ENCODE results near the gene FBXW8.

Gene FBXW8

DNA sequence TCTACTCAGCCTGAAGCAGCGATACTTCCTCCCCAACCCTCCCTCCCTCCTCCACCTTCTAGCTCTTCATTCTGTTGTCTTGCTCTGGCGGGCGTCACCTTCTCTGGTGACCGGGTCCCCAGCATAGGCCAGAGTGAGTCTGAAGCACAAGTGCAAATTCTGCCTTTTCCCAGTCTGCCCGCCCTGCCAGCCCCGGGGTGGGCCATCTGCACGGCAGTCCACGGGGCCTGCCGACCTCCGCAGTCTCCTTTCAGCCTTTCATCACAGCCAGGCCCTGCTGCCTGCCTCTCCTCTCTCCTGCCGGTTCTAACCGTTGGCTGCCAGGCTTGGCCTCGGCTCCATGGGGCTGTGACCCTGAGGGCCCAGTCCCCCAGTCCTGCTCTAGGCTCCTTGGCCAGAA, 129.7 kb downstream of the FBXW8 start:
- no peak for TF ChIP-seq CTCF (IDR thresholded peaks at IDR 0.05; ENCODE audit: insufficient read depth, low read depth, low read length, missing control alignments)
- no peak overlapping the region for H3K4me3 ChIP-seq (ENCODE audit: low read depth, low read length)
- DNase-seq (ENCODE audit: low read depth) = no peak

DNA sequence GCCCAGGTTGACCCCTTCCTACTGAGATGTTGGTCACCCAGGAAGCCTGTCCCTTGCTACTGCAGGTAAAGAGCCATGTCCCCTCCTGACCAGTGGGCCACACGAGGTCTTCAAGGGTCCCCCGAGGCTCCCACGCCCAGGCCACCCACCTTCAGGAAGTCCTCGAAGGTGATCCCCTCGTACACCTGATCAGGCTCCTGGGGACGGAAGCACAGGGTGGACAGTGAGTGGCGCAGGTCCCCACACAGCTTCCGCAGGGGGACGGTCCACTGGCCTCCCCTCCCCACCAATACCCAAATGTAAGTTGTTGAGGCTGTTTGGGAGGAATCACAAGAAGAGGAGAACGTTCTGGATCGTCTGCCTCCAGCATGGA, 131.0 kb downstream of the FBXW8 start:
- no peak for TF ChIP-seq CTCF (IDR thresholded peaks at IDR 0.05; ENCODE audit: insufficient read depth, low read depth, low read length, missing control alignments)
- no peak for DNase-seq (ENCODE audit: low read depth)
- no peak overlapping the region for H3K4me3 ChIP-seq (ENCODE audit: low read depth, low read length)

DNA sequence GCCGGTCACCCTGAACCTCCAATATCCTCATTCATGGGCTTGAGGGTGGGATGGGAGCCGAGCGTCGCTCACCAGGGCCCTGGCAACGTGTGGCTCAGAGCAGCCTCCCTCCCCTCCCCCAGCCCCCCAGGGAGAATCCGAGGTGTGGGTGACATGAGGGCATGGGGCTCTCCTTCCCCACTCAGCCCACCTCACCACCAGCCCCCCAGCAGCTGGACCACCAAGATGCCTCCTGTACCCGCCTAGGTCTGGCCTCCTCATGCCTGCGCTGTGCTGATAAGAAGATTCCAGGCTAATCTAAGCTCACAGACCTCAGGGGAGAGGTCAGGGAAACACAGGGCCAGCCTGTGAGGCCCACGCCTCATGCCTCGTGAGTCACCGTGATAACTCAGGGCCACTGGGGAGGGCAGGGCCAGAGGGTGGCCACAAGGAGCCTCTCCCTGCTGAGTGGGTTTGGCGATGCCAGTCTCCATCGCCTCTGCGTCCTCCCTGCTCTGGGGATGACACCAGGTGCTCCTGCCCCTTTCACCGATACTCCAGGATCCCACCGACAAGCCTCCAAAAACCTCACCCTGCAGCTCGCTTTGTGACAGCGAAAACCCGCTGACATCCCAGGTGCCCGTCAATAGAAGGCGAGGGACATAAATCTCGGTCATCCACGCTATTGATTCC, 131.6 kb downstream of the FBXW8 start:
- no peak overlapping the region for H3K4me3 ChIP-seq (ENCODE audit: low read depth, low read length)
- no peak for DNase-seq (ENCODE audit: low read depth)
- no peak for TF ChIP-seq CTCF (IDR thresholded peaks at IDR 0.05; ENCODE audit: insufficient read depth, low read depth, low read length, missing control alignments)

- no peak for TF ChIP-seq CTCF (IDR thresholded peaks at IDR 0.05; ENCODE audit: insufficient read depth, low read depth, low read length, missing control alignments)
- no peak for DNase-seq (ENCODE audit: low read depth)
- no peak overlapping the region for H3K4me3 ChIP-seq (ENCODE audit: low read depth, low read length)
Measured at GRCh38 chr12:117042862-117043261, 132.1 kb downstream of the FBXW8 start.

- H3K4me3 ChIP-seq (ENCODE audit: low read depth, low read length) = no peak overlapping the region
- no peak for DNase-seq (ENCODE audit: low read depth)
- TF ChIP-seq CTCF (IDR thresholded peaks at IDR 0.05; ENCODE audit: insufficient read depth, low read depth, low read length, missing control alignments) = no peak
Measured at GRCh38 chr12:117044311-117044710, 133.6 kb downstream of the FBXW8 start.

DNA sequence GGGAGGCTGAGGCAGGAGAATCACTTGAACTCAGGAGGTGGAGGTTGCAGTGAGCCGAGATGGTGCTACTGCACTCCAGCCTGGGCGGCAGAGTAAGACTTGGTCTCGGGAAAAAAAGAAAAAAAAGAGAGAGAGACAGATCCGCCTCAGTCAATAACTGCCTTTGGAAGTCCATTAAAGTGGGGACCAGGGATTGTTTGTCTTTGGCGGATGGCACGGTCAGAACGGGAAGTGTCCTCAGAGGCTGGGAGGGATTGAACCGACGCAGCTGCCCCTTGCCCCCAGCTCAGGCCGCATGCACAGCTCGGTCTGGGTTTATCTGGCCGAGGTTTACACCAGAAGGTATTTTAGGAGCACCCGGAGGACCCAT, 134.0 kb downstream of the FBXW8 start:
- TF ChIP-seq CTCF (IDR thresholded peaks at IDR 0.05; ENCODE audit: insufficient read depth, low read depth, low read length, missing control alignments) = no peak
- no peak overlapping the region for H3K4me3 ChIP-seq (ENCODE audit: low read depth, low read length)
- DNase-seq (ENCODE audit: low read depth) = no peak

Measured in GM12865 (cell line).